Erythroblast (primary cell): ENCODE data around the gene ADCY7.

Experiments used
- GATA1 ChIP-seq: IDR thresholded peaks from 2 replicates; pipeline ENCODE4 v1.6.1; 2011; ENCODE audit warnings: low read depth, mild to moderate bottlenecking, control low read depth, low read length, moderate library complexity
- POLR2A ChIP-seq: IDR thresholded peaks from 2 replicates; pipeline ENCODE4 v1.6.1; 2011; ENCODE audit warnings: mild to moderate bottlenecking, low read length

- TF ChIP-seq POLR2A (no peak), GATA1 (no peak)
Measured at GRCh38 chr16:50363656-50364055, 97.3 kb downstream of the ADCY7 start.
